HG03558 (cell line): Measurements from ENCODE around the gene ZC2HC1B.

ENCODE experiments used
- ATAC-seq: cut with Tn5 transposase; IDR thresholded peaks from one replicate; pipeline ENCODE4 v1.9.1; 2021; ENCODE audit warnings: moderate number of reproducible peaks; ENCODE audit not compliant: unreplicated experiment; ENCODE audit errors: extremely low read depth

The ZC2HC1B gene

DNA sequence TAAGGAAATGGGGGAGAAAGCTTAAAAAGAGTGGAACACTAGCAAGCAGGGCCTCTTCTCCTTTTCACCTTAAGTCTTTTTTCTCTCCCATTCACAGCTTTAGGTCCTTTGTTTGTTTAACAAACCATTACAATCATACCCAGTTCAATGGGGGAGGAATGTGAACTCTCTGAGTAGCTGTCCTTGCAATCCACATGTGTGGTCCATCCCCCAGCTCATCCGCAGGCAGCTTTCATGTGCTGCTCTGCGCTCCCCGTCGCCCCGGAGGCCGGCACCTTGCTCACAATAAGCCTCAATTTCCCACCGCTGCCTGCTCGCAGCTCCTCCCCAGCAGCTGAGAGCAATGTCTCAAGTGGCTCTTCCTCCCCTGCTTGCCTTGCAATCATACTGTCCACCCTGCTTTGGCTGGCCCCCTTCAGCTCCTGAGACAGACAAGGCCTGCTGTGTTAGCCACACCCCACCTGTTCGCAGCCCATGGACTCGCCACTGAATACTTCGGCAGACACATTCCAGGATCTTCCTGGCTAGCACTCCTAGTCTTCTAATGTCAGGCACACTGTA lies 94.6 kb downstream of the ZC2HC1B start:
- ATAC-seq = no peak

DNA sequence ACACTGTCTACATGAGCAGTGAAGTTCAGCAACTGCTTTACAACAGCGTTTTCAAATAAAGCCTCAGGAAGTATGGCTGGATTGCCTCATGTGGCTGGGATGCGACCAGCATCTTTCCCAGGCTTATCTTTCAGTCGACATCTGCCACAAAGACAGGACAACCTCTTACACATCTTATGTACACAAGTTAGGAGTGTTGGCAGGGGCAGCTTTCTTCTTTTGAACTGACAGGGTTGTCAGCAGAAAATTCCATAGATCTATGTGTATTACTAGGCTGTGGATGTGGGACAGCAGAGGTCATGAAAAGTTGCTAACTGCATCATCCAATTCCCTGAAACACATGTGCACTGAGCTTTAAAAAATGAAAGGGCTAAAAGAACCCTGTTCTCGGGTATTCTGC lies 95.7 kb downstream of the ZC2HC1B start:
- ATAC-seq = no peak

DNA sequence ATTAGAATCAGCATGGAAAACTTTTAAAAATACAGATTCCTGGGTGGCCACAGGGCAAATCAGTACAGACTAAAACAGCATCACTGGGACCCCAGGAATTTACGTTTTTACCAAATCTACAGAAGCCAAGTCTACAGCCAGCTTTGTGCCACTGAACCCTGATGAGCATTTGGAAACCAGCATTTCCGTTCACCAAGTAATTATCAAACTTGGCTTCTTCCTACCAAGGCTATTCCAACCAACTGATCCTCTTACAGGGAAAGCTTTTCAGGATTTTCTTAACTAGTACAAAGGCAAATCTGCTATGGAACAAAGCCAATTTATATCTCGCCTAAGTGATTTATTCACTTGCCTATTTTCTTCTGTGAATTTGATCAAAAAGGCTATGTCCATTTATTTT lies 96.8 kb downstream of the ZC2HC1B start:
- no peak for ATAC-seq

DNA sequence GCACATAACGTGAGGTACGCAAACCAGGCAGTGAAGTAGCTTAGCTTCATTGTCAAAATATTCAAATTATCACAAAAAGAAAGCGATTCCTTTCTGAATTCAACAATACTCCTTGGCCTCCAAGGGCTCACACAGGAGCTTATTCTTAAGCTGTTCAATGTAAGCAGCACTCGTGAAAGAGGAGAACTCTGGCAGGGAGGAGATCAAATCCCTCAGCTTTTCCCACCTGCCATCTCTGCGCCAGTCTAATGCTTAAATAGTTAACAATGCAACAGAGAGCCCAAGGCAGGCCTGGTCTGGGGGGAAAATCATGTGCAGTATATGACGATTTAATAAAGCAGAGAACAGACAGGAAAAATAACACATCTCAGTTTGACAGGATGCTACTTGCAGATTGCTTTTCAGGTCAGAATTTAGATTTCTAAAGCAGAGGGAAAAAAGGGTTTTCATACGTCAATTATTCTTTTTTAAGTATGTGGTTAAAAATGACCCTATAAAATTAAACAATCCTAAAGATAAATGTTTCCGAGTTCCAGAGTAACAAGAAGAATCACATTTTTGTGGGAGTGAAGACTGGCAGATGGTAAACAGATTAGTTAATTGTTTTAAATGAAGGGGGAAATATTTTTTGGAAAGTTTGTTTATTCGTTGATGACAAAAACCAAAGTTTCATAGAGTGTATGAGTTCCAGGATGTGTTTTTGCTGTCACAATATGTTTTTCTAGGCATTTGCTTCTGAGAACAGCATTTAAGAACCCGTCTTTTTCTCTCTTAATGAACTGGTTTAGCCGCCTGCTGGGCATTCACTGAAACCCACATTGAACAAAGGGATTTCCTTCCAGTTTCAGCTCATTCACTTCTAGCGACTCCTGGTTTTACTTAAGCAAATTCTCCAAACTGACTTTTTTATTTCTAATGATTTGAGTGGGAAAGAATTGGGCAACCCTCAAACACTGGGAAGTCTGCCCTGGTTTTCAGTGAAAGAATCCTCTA lies 97.9 kb downstream of the ZC2HC1B start:
- ATAC-seq = no peak

DNA sequence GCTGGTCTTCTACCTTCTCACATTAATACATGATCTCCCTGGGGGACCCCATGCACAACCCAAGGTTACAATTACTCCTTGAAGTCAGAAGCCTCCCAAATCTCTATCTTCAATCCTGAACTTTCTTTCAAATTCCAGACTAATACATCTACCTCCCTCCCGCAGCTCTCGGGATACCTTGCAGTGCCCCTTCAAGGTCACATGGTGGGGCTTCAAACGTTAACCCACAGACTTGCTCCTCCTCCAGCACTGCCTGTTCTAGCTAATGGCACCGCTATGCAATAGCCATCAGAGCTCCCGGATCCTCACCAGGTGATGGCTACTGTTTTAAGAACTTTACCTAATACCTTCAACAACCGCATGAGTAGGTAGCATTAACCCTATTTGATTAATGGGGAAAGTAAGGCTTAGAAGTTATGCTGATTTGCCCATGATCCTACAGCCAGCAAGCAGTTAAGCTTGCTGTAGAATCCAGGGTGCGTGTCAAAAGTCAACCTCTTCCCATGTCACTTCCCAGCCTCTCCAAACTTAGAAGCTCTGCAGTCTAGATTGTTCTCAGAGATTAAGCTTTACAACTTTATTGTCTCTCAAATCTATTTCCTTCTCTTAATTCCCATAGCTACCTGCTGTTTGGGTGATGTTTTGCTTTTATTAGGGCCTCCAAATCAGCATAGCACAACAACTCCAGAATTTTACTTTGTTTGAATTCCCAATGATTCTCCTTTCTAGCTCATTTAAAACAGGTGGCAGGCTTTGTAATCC lies 99.1 kb downstream of the ZC2HC1B start:
- ATAC-seq = no peak

DNA sequence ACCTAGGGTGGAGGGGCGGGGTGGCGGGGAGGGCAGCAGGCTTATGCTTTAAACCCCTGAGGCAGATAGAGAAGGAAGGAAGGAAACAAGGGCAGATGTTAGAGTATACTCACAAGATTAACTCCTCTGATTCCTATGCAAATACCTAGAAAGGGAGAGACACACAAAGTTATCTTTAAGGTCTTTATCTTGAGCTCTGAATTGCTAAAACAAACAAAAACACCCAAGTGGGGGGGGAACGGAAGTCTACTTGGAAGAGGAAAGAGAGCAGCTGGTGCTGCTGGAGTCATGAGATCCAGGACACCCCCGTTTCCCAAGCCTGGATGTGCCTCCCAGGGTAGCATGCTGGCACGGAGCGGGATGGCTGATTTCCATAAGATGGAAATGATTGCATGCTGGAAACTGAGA lies 100.4 kb downstream of the ZC2HC1B start:
- ATAC-seq = no peak

DNA sequence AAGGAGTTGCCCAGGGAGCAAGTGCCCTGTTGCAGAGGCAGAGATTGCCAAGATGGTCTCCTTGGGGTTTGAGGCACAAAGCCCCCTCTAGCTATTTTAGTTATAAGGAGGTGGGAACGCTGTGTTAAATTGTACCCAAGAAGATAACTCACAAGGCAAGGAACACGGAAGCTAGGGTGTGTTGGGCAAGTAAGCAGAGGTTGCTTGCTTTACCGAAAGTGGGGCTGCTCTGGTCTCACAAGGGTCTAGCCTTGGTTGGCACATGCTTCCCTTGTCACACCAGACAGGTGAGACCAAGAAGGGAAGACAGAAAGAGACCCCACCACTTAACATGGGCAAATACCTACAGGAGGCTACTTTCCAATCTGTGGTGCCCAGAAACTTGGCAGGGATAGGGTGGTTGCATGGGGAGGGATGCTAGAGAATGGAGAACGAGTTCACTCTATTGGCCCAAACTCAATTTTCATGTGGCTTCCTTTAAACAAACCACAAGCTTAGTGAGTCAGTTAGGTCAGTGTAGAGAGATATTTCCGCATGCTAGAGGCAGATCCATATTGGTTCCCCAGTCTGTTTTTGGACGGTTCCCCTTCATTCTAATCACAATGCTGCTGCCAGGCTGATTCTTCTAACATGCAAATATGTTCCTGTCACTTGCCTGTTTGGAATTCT lies 101.4 kb downstream of the ZC2HC1B start:
- ATAC-seq = no peak

DNA sequence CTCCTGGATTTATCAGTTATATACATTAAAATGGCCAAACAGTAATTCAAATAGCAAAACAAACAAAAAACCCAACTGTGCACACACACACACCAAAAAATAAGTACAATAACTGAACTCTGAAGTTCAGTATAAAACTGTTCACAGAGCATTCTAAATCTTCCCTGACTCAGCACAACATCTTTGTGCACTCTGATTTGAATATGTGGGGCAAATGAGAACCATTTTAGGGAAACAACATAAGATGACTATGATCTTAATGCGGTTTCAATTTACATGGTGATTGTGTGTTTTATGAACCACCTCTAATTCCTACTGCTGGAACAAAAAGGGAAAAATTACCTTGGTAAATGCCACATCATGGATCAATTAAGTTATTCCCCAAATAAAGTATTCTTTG lies 102.0 kb downstream of the ZC2HC1B start:
- ATAC-seq = no peak

DNA sequence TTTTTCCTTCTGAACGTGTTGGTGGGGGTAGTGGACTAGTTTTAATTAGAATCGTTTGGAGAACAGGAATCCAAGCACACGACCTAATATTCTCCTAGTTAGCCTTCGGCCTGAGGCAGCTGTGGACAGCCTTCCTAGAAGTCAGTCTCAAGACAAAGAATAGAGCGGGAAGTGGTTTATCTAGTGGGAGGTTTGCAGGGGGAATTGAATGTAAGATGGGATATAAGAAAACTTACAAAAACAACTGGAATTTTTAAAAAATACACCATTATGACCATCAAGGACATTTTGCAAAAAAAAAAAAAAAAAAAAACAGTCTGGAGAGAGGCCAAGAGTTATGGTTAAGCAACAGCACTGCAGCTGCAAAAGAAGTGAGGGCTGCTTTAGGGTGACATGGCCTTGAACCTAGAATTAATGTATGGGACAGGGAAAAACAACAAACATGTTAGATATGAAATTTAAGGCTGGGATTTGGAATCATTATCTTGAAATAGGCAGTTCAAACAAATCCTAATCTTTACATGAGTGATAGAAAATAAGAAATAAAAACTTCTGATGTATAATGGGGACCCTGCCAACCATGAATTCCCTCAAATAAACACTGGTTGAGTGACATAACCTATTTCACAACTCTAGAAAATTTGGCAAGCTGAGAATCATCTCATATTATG lies 103.6 kb downstream of the ZC2HC1B start:
- ATAC-seq = no peak

DNA sequence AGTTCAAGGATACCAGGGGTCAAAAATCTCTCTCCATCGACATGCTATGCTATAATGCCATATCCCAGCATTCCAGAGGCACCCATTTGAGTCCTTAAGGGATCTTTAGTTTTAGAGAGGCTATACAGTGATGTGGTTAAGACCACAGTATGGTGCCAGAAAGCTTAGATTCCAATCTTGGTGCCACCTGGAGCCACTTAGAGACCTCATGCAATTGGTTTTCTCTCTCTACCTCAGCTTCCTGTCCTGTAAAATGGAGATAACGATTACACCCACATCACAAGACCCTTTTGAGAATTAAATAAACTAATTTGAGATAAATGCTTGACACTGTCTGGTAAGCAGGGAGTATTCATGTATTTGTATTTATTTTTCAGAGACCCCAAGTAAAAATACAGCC lies 104.8 kb downstream of the ZC2HC1B start:
- no peak for ATAC-seq

DNA sequence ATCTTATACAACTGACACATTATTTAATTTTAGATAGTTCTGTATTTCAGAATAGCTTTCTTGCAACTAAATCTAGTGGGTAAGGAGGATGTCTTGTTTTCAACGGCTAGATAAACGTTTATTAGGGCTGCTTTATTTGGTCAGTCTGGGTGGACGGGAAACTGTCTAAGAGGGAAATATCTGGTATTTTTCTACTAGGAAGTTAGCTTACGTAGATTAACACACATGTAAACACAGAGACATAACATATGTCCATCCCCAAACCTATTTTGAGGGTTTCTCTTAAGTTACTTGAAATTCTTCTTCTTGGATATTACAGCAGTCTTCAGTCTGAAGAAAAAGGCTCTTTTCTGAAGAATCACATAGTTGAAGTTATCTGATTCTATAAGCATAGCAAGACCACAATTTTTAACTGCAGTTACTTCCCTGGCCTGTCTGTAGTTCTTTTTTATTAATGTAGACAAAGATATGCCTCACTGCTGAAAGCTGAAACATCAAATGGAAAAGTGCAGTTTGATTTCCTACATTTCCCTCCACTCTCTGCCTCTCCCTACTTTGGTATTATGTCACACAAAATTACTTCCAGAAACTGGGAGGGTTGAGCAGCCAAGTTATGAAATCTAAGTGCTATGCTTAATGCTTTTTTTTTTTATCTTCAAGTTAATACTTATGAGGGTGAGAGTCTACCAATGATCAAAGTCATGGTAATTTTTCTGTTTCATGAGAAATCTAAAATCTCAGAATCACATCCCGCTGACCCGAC lies 106.4 kb downstream of the ZC2HC1B start:
- no peak for ATAC-seq

DNA sequence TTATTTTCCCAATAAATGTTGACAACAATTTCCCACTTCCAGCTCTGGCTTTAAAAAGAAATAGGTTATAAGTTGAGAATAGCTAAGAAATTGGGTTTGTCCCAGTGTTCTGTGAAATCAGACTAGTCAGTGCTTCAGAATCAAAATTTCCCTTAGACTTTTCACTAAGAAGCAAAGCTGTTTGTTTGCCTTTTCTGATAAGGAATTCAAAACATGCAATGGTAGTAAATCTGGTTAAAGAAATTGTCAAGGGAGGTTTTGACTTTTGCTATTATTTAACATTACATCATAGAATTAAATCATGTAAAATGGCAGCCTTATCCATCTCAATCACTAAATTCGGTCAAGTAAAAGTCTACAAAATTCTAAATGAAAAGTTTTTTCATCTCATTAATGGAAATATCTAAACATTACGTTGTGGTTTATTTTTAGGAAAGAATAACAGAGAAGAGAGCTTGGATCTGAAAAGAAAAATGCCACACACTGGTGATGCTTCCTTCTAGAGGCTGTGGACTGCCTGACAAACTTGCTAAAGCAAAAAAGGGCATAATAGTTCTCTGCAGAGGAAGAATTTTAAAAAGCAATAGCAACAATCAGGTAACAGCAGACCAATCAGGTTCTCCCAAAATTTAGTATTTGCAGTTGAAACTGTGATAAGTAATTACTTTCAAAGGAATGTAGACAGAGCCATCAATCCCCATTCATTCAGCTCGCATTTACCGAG lies 107.4 kb downstream of the ZC2HC1B start:
- ATAC-seq = no peak

DNA sequence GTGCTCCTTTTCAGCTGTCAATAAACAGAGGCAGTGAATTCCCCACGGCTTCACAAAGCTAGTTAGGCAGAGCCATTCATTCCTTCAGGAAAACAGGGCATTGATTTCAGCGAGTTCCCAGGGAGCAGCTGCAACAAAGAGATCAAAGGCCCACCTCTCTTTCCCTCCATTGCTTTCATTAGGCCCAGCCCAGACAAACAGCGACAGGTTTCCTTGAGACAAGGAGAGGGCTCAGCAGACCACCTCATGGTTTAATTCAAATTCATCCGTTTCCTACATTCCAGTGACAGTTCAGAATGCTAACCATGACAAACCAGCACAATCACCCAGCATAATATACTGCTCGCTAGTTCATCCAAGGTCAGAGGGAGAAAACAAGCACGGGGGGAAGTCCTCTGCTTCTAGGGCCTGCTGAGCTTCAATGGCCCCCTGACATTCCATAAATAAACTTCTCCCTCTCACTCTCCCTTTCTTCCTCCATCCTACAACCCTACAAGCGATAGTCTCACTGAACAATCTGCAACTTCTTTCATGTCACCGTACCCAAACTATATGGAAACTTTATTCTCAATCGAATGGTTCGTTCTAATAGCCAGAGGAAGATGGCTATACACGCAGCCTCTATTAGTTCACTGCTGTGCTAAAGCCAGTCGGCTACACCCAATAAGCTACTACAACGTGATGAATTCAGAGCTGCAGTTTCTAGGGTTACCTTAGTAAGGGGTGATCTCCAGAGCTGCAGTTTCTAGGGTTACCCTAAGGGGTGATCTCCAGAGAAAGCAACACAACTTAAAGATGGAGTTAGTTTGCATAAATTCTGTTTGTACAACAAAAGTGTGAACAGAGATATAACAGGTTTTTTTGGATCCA lies 109.1 kb downstream of the ZC2HC1B start:
- no peak for ATAC-seq

DNA sequence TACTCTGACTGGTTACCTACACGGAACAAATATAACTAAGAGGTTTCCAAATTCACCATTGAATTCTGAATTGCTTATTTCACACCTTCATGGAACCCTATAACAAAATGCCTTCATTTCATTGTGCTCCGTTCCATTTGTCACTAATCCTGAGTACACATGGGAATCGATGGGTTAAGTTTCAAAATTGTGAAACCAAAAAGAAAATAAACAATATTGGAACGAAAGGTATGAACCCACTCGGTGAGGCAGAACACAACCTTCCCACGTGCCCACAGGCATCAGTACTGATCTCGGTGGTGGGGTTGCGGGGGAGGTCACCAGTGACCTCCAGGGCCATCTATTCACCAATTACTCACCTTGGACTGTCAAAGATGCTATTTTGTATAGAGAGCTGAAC lies 109.8 kb downstream of the ZC2HC1B start:
- no peak for ATAC-seq

DNA sequence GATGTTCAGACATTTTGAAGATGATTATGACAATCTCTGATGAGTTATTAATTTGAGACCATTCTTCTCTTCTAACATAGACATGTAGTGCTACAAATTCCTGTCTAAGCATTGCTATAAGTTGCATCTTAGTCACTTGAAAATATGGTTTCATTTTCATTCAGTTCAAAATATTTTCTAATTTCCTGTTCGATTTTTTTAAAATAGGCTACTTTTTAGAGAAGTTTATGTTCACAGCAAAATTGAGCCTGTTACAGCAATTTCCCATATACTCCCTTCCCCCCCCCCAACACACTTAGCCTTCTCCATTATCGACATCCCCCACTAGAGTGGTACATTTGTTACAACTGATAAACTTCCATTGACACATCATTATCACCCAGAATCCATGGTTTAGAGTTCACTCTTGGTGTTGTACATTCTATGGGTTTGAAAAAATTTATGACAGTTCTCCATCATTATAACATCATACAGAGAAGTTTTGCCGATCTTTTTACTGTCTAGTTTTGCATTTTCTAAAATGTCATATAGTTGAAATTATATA lies 112.6 kb downstream of the ZC2HC1B start:
- ATAC-seq = no peak

DNA sequence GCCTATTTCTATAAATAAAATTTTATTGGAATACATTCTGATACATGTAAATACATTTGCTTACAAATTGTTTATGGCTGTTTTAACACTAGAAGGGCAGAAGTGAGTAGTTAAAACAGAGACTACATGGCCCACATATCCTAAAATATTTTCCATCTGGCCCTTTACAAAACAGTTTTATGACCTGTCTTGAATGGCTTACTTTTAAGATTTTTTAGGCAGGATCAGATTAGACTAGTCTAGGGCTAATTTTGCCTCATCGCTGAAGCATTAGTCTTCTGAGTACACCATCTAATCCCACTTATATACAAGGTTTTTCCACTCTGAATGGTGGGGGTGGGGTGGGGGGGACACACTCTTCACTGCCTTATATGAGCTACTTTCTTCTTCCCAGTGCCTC lies 116.6 kb downstream of the ZC2HC1B start:
- no peak for ATAC-seq

DNA sequence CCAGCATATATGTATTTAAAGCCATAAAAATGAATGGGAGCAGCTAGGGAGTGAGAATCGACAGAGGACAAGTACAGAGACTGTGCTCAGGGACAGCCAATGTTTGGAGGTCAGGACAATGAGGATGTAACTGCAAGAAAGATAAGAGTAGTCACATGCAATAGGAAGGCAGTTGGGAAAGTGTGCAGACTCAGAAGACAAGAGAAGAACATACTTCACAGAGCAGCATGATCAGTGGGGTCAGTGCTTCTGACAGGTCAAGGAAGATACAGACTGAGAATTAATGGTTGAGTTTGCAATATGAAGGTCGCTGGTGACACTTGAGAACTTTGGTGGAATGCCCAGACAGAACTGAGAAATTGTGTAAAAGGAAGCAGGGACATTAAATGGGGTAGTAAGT lies 118.7 kb downstream of the ZC2HC1B start:
- ATAC-seq = no peak
